Measurements from ENCODE around the gene CHST3. TPM values are rescaled to one million over a fixed set of nuclear protein-coding genes. Genes with fewer than 3 reads are reported as not detected.

Gene CHST3
- total and polyA plus RNA-seq, 8 donors = 1.5 to 26.8 (median 10.8) TPM

DNA sequence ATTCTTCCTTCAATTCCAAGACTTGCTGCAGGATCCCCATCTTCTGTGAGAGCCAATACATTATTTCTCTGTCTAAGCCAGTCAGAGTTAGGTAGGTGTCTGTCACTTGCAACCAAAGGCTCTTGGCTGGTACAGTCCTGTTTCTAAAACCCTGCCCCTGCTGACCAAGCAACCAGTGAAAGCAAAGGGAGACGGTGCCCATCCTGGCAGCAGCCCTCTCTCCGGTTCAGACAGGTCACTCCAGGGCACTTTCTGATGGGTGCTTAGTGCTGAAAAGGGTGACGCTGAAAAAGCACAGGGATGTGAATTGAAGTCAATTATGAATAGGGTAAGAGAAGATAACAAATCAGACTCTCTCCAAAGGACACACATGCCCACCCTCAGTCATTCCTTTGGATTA lies 86.7 kb downstream of the CHST3 start:
- no peak overlapping the region for H3K4me3 ChIP-seq
- no peak for DNase-seq
- no peaks in the 10 kb centered on the region for H3K9me3 ChIP-seq
- H3K27ac ChIP-seq = no peak overlapping the region
- intact Hi-C loops (cut with DNase I; ENCODE audit: low total_unique reads) = no loop called here
- TF ChIP-seq, protein P1, sequence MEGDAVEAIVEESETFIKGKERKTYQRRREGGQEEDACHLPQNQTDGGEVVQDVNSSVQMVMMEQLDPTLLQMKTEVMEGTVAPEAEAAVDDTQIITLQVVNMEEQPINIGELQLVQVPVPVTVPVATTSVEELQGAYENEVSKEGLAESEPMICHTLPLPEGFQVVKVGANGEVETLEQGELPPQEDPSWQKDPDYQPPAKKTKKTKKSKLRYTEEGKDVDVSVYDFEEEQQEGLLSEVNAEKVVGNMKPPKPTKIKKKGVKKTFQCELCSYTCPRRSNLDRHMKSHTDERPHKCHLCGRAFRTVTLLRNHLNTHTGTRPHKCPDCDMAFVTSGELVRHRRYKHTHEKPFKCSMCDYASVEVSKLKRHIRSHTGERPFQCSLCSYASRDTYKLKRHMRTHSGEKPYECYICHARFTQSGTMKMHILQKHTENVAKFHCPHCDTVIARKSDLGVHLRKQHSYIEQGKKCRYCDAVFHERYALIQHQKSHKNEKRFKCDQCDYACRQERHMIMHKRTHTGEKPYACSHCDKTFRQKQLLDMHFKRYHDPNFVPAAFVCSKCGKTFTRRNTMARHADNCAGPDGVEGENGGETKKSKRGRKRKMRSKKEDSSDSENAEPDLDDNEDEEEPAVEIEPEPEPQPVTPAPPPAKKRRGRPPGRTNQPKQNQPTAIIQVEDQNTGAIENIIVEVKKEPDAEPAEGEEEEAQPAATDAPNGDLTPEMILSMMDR (IDR thresholded peaks at IDR 0.05) = no peak
- no peak for TF ChIP-seq POLR2A (IDR thresholded peaks at IDR 0.05)
- TF ChIP-seq EP300 (IDR thresholded peaks at IDR 0.05) = no peak
- TF ChIP-seq POLR2AphosphoS5 (IDR thresholded peaks at IDR 0.05) = no peak
- H3K27me3 ChIP-seq = no peaks in the 10 kb centered on the region
- no peaks in the 10 kb centered on the region for H3K36me3 ChIP-seq
- peaks cover 0 to 7% (median 3%) of the 10 kb centered on the region in 4 donors for H3K4me1 ChIP-seq
- WGBS, 5 donors = 60 to 90% (median 63%) methylated on average over 3 of the region's 3 CpGs

DNA sequence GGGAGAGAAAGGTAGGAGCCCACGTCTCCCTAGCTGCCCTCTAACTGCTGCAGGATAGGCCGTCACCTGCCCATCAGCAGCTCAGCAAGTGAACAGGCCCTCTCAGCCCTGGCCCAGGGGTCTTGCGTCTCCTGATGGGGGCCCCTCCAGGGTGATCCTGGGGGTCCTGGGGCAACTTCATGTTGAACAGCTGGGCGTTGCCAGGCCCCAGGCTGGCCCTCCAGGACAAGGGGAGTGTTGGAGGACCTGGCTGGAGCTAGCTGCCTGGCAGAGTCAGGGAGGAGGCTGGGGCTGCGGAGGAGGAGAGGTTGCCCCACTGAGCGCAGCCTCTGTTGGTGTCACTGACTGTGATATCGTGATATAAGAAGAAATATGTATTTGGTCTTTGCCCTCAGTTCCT lies 89.5 kb downstream of the CHST3 start:
- WGBS, 5 donors = 86 to 91% (median 88%) methylated on average over 6 to 7 of the region's 7 CpGs
- Histone ChIP-seq H3K9me3 (no peaks in the 10 kb centered on the region), H3K27ac (no peak overlapping the region), H3K36me3 (no peaks in the 10 kb centered on the region), H3K4me1 (peaks cover 0 to 11% (median 8%) of the 10 kb centered on the region in 4 donors), H3K4me3 (no peak overlapping the region), H3K27me3 (no peaks in the 10 kb centered on the region)
- intact Hi-C loops (cut with DNase I; ENCODE audit: low total_unique reads) = no loop called here
- no peak for DNase-seq
- TF ChIP-seq EP300 (IDR thresholded peaks at IDR 0.05) (no peak), POLR2AphosphoS5 (IDR thresholded peaks at IDR 0.05) (no peak), POLR2A (IDR thresholded peaks at IDR 0.05) (no peak)
- TF ChIP-seq, protein P1 (IDR thresholded peaks at IDR 0.05) = no peak

DNA sequence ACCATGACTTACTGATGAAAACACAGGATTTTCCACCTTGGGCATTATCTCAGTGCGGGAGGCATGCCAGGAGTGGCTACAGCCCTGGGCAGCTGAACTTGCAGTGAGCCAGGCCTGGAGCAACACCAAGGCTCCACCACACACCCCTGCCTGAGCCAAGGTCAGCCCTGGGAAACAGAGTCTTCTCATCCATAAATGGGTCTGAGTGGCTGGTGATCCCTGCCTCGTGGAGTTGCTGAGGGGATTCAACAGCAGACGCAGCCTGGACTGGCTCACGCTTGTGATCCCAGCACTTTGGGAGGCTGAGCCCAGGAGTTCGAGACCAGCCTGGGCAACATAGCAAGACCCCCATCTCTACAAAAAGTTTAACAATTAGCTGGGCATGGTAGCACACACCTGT lies 91.9 kb downstream of the CHST3 start:
- WGBS, 5 donors = 71 to 94% (median 80%) methylated on average over 1 to 5 of the region's 5 CpGs
- TF ChIP-seq, protein P1 (IDR thresholded peaks at IDR 0.05) = no peak
- no peak for TF ChIP-seq POLR2A (IDR thresholded peaks at IDR 0.05)
- TF ChIP-seq EP300 (IDR thresholded peaks at IDR 0.05) = no peak
- TF ChIP-seq POLR2AphosphoS5 (IDR thresholded peaks at IDR 0.05) = no peak
- Histone ChIP-seq H3K4me1 (peaks cover 0 to 9% (median 8%) of the 10 kb centered on the region in 4 donors), H3K4me3 (no peak overlapping the region), H3K9me3 (no peaks in the 10 kb centered on the region), H3K36me3 (no peaks in the 10 kb centered on the region), H3K27ac (no peak overlapping the region), H3K27me3 (no peaks in the 10 kb centered on the region)
- peak in 1 of 2 donors; percentile 85 for DNase-seq
- intact Hi-C loops (cut with DNase I; ENCODE audit: low total_unique reads) = no loop called here

DNA sequence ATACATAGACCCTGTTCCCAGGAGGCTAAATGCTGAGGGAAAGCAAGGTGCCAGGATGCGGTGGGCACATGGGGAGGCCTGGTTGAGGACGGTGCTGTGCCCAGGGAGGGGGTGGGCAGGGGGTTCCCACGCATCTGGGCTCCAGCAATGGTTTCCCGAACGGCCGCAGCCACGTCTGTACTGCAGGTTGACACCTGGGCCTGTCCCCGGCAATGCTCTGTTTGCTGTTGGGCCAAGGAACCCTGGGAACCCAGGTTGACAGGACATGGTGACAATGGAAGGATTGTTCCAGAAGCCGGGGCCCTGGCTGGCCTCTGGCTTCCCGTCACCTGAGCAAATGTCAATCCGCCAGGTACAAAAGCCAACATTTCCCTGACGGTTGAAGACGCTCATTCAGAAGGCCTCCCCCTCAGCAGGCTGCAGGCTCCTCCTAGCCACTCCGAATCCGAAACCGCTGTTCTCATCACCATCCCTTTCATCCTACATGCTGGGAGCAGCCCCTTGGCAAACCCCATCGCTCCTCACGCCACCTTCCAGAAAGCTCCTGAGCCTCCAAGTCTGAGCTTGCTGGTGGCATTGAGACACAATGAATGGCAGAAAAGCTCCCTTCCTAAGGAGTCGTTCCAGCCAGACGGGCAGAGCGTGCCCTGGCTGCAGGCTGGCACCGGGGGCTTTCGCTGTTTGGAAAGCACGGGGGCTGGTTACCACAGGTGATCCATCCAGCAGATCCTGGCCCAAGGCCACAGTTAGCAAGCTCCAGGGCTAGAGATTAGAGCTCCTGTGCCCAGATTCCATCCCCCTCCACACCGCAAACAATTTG lies 92.9 kb downstream of the CHST3 start:
- no peaks in the 10 kb centered on the region for H3K36me3 ChIP-seq
- WGBS, 5 donors = 37 to 70% (median 49%) methylated on average over 24 to 25 of the region's 25 CpGs
- no peaks in the 10 kb centered on the region for H3K27me3 ChIP-seq
- intact Hi-C loops (cut with DNase I; ENCODE audit: low total_unique reads) = no loop called here
- peak; percentile 39 to 66 for DNase-seq
- peaks cover 0 to 9% (median 8%) of the 10 kb centered on the region in 4 donors for H3K4me1 ChIP-seq
- H3K27ac ChIP-seq = peak overlapping the region in 4 of 5 donors; percentile 22 to 62 (median 42)
- no peak overlapping the region for H3K4me3 ChIP-seq
- TF ChIP-seq POLR2A (IDR thresholded peaks at IDR 0.05) (no peak), EP300 (IDR thresholded peaks at IDR 0.05) (no peak), POLR2AphosphoS5 (IDR thresholded peaks at IDR 0.05) (no peak)
- TF ChIP-seq, protein P1 (IDR thresholded peaks at IDR 0.05) = no peak
- no peaks in the 10 kb centered on the region for H3K9me3 ChIP-seq
